C4-2B (cell line): ENCODE results near the gene MCEE.

Experiments
- H3K27ac ChIP-seq: fragments of 450-650 bp; 2 replicates; pipeline ENCODE4 v1.5.1; 2017
- CTCF ChIP-seq: fragments of 450-650 bp; conservative IDR thresholded peaks from 2 replicates; pipeline ENCODE4 v1.5.1; 2017; ENCODE audit warnings: mild to moderate bottlenecking
- ZFX ChIP-seq: fragments of 450-650 bp; IDR thresholded peaks from 2 replicates; pipeline ENCODE4 v1.6.1; 2017

The MCEE gene

GRCh38 chr2:71155846-71156245 is 25.8 kb upstream of the MCEE start:
- no peak overlapping the region for H3K27ac ChIP-seq
- TF ChIP-seq CTCF, result no peak
- no peak for TF ChIP-seq ZFX

GRCh38 chr2:71154798-71155197 is 24.8 kb upstream of the MCEE start:
- TF ChIP-seq CTCF (no peak), ZFX (no peak)
- H3K27ac ChIP-seq, result no peak overlapping the region

GRCh38 chr2:71154279-71154678 is 24.2 kb upstream of the MCEE start:
- no peak overlapping the region for H3K27ac ChIP-seq
- no peak for TF ChIP-seq CTCF
- TF ChIP-seq ZFX, result no peak

DNA sequence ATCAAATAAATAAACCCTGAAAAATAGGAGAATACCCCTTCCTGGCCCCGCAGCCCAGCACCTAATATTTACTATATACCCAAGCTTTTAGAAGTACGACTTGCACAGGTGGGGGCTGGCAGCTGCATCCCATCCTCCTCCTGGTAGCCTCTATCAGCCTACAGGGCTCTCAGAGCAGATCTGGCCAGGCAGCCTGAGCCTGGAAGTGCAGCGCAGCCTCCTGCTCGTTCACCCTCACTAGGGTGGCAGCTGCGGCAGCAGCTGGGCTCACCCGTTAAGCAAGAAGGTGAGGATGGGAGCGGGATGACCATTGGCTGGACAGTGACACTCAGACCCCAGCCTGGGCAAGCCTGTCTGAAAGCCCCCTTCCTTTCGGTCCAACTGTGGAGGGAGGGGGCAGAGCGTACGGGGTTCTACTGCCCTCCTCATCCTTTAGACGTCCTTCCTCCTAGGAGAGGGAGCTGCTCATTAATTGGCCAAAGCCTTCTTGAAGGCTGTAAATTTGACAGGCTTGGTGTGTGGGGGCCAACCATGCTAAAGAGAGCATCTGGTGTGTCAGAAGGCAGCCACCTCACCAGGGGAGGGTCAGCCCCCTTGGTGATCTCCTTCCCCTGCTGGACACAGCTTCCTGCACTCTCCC is 23.7 kb upstream of the MCEE start:
- H3K27ac ChIP-seq, result no peak overlapping the region
- TF ChIP-seq CTCF (no peak), ZFX (no peak)

GRCh38 chr2:71151620-71152019 is 21.6 kb upstream of the MCEE start:
- H3K27ac ChIP-seq, result no peak overlapping the region
- no peak for TF ChIP-seq CTCF
- no peak for TF ChIP-seq ZFX

DNA sequence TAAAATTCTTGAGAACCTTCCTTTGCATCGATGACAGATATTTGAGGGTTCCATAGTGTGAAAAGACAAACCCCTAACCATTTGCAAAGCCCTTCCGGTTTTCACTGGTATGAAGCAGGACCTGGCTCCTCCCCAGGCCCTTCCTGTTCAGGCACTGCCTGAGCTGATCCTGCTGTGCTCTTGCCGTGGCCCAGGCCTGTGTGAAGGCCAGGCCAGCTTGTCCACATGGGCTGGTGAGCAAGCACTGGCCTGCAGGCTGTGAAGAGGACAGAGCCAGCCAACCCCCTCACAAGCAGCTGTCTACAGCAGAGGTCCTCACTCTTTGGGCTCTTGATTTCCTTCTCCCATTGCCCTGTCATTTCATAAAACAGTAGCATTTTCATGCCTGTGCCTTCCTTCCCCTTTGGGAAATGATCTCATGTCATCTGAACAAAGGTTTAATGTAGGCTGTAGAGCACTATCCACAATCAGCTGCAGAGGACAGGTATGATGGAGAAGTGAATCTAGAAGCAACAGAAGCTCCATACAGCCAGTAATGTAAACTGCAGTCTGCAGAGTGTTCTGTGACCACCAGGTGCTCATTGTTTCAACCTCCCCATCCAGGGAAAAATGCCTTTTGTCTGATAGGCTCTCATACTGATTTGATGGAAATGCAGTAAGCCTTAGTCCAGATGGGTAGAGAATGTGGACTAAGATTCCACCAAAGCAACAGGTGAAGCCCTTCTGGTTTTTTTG is 20.2 kb upstream of the MCEE start:
- no peak overlapping the region for H3K27ac ChIP-seq
- TF ChIP-seq CTCF (no peak), ZFX (no peak)

DNA sequence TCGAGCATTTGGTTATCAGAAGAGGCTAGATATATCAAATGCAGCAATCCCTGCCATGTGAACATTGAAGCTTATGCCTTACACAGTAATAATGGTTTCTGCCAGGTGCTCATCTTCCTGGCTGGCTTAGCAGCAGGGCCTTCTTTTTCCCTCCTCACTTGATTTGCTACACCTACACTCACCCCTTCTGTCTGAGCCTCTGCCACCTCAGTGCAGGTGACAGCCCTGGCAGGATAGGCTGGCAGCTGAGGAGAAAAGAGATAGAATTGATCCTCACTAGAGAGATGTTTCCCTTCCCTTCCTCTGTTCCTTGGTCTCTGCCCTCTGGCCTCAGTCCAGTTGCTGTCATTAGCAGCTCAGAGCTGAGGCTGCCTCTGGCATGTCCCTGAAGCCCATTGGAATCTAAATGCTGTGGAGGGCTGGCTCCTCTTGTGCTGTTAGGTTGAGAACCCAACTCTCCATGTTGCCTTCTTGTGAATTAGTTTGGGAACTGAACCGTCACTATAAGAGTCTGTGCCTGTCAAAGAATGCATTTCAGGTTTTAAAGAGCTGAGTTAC is 18.6 kb upstream of the MCEE start:
- no peak overlapping the region for H3K27ac ChIP-seq
- no peak for TF ChIP-seq ZFX
- TF ChIP-seq CTCF, result no peak
